AG08396 (cell line): ENCODE results near the gene GALNT16.
"Not testable (repeated sequence)": the region's sequence is repeated elsewhere in the genome, so short reads cannot be mapped to it uniquely, and the experiment has no call there.

Experiments used
- DNase-seq: peaks from one replicate; pipeline ENCODE4 v3.0.0; 2012; ENCODE audit warnings: low spot score, mixed read lengths

GALNT16 gene

DNA sequence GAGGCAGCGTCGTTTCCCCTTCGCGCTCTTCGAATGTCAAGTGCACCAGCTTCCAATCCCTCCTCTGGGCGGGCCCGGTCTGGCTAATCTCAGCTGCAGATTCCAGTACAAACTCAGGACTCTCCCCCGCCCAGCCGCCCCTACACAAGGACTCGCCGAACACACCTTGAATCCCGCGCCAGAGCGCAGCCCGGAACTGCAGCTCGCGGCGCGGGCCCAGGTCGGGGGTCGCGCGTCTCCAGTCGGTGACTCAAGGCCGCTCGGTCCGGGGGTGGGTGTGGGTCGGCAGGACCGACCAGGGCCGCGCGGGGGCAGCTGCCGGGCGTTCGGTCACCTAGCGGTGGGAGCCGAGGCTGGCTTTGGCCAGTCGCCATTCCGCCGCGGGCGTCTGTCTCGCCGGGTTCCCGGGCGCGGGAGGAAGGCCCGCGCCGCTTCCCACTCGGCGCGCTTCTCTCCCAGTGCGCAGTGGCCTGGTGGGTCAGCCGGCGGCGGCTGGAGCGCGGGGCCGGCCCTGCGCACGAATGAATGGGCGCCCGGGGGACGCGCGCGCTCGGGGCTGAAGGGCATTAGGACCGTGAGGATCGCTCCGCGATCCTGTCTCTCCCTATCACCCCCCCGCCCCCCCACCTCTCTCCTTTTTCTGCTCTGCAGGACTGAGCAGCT lies at the start of gene GALNT16:
Gene GALNT16, plus strand, starts transcription at position 632 of the 663 bp plus-strand sequence. CDS start 133 bp downstream, outside the sequence.
- DNase-seq, result peak; percentile 63

- DNase-seq, result no peak
Measured at GRCh38 chr14:69214393-69214792, 45.6 kb upstream of the GALNT16 start.

DNA sequence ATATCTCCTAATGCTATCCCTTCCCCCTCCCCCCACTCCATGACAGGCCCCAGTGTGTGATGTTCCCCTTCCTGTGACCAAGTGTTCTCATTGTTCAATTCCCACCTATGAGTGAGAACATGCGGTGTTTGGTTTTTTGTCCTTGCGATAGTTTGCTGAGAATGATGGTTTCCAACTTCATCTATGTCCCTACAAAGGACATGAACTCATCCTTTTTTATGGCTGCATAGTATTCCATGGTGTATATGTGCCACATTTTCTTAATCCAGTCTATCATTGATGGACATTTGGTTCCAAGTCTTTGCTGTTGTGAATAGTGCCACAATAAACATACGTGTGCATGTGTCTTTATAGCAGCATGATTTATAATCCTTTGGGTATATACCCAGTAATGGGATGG lies 42.3 kb upstream of the GALNT16 start:
- DNase-seq, result not testable (repeated sequence)

DNA sequence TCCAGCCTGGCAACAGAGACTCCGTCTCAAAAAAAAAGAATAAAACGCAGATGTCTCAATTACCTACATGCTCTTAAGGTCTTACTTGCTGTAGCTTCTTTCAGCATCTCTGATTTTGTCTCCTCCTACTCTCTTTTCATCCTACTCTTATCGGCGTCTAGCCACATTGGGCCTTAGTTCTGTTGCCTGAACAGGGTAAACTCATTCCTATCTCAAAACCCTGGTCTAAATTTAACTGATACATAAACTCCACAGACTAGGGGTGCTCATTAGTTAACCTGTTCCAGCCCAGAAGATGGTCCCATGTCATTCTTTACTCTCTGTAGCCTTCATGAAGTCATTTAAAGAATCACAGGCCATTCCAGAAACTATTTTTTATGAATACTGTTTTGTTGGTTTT lies 35.0 kb upstream of the GALNT16 start:
- no peak for DNase-seq

GRCh38 chr14:69226178-69226577 lies 33.8 kb upstream of the GALNT16 start:
- no peak for DNase-seq

GRCh38 chr14:69226736-69227135 lies 33.2 kb upstream of the GALNT16 start:
- DNase-seq, result no peak

DNA sequence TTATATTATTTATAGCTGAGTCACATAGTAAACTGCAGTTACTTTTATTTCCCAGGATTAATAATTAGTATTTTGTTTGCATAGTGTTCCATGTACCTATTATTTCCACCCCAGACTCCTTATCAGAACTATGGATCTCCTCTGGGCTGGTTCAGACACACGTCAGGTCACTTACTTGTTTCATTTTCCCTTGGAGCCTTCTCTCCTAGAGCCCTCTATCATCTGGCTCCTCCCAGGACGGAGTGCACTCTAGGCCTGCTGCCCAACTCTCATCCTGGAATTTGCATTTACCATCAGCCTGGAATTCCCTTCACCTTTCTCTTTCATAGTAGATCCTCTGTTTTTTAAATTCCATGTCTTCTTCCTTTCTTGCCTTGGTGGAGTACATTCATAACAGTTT lies 28.5 kb upstream of the GALNT16 start:
- no peak for DNase-seq

GRCh38 chr14:69232388-69232787 lies 27.6 kb upstream of the GALNT16 start:
- DNase-seq, result no peak

DNA sequence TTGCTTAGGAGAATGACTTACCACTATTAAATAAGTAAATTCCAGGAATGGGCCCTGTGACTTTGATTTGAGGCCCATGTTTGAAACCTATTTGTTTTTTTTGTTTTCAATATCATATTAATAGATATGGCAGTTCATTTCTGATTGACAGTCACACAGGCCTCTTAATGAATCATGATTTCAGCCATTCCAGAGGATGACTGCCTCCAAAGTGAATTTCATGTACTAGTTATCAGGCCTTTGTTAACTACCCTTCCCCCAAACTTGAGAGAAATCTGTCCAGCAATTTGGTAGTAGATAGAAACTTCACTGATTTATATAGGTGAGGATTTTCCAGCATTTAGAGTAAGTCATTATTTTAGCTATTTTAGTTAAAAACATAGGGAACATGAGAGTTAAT lies 25.9 kb upstream of the GALNT16 start:
- no peak for DNase-seq

DNA sequence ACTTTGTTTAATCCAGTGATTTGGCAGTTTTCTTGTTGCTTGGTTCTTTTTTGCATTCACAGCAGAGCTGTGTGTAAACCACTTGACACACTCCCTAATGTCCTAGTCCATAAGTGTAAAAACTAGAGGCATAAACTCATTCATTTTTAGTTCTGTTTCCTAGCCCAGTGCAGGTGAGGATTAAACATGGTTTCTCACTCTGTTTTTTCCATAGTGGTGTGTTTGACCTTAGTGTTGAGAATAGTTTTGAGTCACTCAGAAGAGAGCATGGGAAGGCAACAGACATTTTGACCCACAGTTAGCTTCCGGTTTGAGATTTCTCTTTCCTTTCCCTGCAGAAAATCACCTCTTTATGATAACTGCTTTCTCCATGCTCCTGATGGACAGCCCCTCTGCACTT lies 24.2 kb upstream of the GALNT16 start:
- no peak for DNase-seq

DNA sequence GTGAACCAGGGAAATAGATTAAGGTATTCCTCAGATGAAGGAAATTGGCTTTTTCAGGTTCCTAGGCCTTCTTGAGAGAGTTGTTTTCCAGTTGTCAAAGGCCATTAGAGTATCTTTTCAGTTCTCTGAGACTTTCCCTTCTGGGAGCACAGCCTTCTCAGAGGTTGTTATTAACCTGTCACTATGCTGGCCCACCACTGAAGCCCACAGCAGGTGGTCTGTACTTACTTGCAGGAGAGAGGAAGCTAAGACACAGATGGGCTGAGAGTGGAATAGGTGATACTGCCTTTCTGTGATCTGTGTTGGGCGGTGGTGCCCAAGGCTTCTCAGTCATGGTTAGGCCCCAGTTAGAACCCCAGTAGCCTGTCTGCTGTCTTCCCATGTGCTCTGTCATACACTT lies 22.8 kb upstream of the GALNT16 start:
- DNase-seq, result no peak

GRCh38 chr14:69237584-69237983 lies 22.4 kb upstream of the GALNT16 start:
- DNase-seq, result no peak

GRCh38 chr14:69238883-69239282 lies 21.1 kb upstream of the GALNT16 start:
- no peak for DNase-seq

GRCh38 chr14:69240527-69241173 lies 19.3 kb upstream of the GALNT16 start:
- no peak for DNase-seq

DNA sequence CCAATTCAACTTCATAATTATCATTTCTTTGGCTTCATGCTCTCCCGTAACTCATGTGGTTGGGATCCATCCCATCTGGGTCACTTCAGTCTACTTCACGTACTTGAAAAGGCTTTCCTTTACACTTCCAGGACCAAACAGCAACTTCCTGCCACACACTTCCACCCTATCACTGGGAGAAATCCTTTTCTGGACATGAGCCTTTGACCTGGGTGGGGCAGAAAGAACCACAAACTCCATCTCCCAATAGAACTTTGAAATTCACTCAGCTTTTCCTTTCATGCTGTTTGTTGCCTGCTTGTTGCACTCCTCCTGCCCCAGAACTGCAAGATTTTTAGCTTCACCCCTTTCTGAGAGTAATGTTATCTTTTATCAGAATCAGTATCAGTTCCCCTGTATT lies 18.4 kb upstream of the GALNT16 start:
- DNase-seq, result no peak

DNA sequence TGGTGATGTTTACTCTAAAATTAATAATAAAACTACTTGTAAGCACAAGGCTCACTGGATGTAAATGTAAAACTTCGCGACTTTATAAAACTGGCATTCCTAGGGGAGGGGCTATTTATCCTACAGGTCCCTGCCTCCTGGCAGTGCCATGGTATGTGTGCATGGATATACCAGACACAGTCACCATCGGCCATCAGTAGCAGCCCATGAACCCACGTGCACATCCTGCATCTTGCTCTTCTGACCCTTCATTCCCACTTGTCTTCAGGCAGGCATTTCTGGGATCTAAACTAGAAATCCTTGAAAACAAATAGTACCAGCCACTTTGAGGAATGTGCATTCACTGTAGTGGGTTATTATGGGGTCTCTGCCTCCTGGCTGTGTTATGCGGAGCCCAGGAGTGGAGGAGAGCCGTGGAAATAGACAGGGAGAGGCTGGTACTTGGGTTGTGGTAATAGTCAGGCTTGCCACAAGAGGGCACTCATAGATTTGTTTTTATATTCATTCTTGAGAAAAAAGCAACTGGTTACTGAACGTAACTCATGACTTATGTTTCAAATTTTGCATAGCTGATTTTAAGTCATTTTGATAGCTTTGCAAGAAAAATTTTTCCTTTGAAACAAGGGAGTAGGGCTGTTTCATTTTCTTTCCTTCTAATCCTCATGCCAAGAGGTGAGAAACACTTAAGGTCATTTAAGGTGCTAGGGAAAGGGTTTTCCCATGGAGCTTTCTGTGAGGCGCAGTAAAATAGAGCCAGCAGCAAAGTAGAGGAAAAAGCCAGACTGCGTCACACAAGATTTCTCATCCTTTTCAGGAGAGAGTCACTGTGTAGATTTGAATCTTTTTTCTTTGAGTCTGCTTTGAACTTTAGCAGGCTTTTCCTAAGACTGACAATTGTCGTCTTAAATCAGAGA lies 17.4 kb upstream of the GALNT16 start:
- peak; percentile 71 for DNase-seq

DNA sequence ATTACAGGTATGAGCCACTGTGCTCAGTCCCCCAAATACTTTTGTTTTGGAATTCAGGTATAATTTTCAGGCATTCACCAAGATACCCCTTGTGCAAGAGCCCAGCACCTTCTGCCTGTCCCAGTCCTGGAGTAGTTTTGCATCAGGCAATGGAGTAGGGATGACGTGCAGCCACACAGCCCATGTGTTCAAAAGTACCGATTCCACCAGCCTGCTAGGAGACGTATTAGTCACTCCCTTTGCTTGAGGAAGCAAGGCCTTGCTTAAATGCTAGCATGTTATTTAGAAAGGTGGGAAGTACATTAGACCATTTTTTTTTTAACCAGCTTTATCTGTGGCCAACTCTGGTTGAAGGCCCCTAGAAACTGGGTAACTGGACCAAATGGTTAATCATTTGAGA lies 15.0 kb upstream of the GALNT16 start:
- no peak for DNase-seq

DNA sequence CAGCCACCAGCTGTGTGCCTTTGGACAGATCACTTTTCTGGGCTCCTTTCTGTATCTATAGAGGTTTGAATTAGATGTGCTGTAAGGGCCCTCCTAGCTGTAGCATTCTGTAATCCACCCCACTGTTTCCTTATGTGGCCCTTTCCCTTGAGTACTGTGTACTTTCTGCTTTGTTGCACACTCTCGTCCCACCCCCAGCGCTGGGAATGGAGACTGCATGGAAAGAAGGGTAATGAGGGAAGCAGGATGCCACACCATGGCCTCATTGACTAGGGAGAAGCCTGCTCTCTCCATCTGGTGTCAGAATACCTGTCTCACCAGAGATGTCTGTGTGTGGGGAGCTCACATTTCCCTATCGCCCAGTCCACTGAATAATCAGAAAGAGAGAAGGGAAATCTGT lies 13.6 kb upstream of the GALNT16 start:
- no peak for DNase-seq

- DNase-seq, result peak; percentile 83
Measured at GRCh38 chr14:69247676-69248440, 12.1 kb upstream of the GALNT16 start.

DNA sequence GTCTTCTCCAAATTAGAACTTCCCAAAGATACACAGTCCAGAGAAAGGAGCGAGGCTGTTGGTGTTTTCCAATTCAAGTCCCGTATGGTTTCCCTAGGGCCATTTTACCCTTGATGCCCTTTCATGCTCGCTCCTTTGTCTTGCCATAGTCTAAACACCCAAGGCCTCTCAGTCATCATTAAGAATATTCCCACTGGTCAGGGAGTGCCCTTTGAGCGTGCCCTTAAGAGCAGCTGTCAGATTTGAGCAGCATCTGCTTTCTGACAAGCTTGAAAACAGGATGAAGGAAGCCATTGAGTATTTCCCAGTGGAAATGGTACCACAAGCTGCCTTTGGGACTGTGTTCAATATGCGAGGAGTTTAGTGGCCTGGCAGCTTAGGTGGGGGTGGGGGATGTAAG lies 10.4 kb upstream of the GALNT16 start:
- no peak for DNase-seq

DNA sequence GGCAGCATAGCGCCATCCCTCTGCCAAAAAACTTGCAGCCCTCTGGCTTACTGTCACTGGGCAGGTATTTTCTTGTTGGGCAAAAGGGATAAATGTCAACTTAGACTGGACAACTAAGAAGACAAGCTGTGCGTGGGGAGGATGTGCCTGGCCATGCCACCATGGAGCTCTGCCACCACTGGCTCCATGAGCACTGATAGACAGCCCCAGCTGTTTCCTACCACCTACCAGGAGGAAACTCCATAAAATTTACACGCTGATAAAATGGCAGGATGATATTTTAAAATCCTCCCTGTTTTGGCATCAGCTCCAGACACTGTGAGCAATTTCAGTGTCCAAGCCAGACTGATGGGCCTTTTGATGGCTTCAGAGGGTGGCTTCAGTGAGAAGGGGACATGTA lies 7.1 kb upstream of the GALNT16 start:
- DNase-seq, result no peak

- no peak for DNase-seq
Measured at GRCh38 chr14:69259168-69259526, 811 bp upstream of the GALNT16 start.
